HFFc6 (cell line): ENCODE measurements around the gene NPAS3. TPM values are rescaled to one million over a fixed set of nuclear protein-coding genes. Genes with fewer than 3 reads are reported as not detected.
A peak's percentile ranks its signal among the peaks of the same experiment; 100 is the strongest.

ENCODE experiments used
- DNase-seq: peaks from one replicate; pipeline ENCODE4 v3.0.0-alpha.2; 2018
- H3K27ac Mint-ChIP-seq: 2 replicates; pipeline ENCODE4 v1.8.0; 2020; ENCODE audit warnings: mild to moderate bottlenecking, mixed read lengths
- H3K27me3 Mint-ChIP-seq: 2 replicates; pipeline ENCODE4 v1.8.0; 2021; ENCODE audit warnings: mild to moderate bottlenecking, moderate library complexity, mixed read lengths; ENCODE audit not compliant: insufficient read depth
- H3K36me3 Mint-ChIP-seq: 2 replicates; pipeline ENCODE4 v1.8.0; 2021; ENCODE audit warnings: low read depth, mixed read lengths
- H3K4me1 Mint-ChIP-seq: 2 replicates; pipeline ENCODE4 v1.8.0; 2020; ENCODE audit warnings: low read depth, mixed read lengths
- H3K4me3 Mint-ChIP-seq: 2 replicates; pipeline ENCODE4 v1.8.0; 2020; ENCODE audit warnings: mild to moderate bottlenecking, moderate library complexity, mixed read lengths
- H3K9me3 Mint-ChIP-seq: 2 replicates; pipeline ENCODE4 v1.8.0; 2020; ENCODE audit warnings: mild to moderate bottlenecking, mixed read lengths
- CTCF ChIP-seq: fragments of 200-600 bp; sonication (generic); IDR thresholded peaks from 2 replicates; pipeline ENCODE4 v1.5.0; 2021; ENCODE audit warnings: antibody characterized with exemption, mild to moderate bottlenecking
- total RNA-seq, 6 experiments: library from RNA; stranded (reverse); fragmentation: NEBNext Ultra II Directional; extraction: Animal tissue kit (Norgen Biotek cat#: 25700); gene quantifications; 2 replicates in 1 of 6; 3 replicates in 5 of 6; pipeline ENCODE4 v1.2.3, GENCODE V29; 2021

NPAS3 gene
- total RNA-seq, 6 experiments from 2014 or later, result not detected

DNA sequence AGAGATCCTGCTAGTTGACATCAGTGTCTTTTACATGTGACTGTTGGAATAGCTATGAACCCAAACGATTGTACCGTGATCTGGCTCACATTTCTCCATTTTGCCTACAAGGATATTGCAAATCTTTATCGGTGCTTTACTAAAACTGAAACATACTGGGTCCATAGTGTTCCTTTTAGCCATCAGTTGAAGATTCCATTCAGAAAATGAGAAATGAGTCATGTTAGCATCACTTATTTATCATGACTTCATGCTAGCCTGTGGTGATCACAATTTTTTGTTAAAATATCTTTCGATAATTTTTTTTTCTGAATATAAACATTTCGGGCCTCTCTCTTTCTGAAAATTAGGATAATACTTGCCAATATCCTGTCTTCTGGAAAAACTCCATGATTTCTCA lies 801.9 kb downstream of the NPAS3 start:
- no peak for TF ChIP-seq CTCF
- no peaks in the 10 kb centered on the region; the same call in 1 of the 2 replicates for H3K27me3 Mint-ChIP-seq
- no peak overlapping the region for H3K4me3 Mint-ChIP-seq
- peaks cover 10% of the 10 kb centered on the region for H3K9me3 Mint-ChIP-seq
- no peak overlapping the region for H3K27ac Mint-ChIP-seq
- H3K36me3 Mint-ChIP-seq, result peaks cover 6% of the 10 kb centered on the region
- H3K4me1 Mint-ChIP-seq, result peaks cover 36% of the 10 kb centered on the region; the same call in 1 of the 2 replicates
- DNase-seq, result no peak

- peaks cover 6% of the 10 kb centered on the region for H3K36me3 Mint-ChIP-seq
- peaks cover 10% of the 10 kb centered on the region for H3K9me3 Mint-ChIP-seq
- H3K27ac Mint-ChIP-seq, result no peak overlapping the region
- H3K4me3 Mint-ChIP-seq, result no peak overlapping the region
- DNase-seq, result no peak
- H3K27me3 Mint-ChIP-seq, result no peaks in the 10 kb centered on the region
- no peak for TF ChIP-seq CTCF
- peaks cover 34% of the 10 kb centered on the region; the same call in 1 of the 2 replicates for H3K4me1 Mint-ChIP-seq
Measured at GRCh38 chr14:33742166-33742565, 803.5 kb downstream of the NPAS3 start.

DNA sequence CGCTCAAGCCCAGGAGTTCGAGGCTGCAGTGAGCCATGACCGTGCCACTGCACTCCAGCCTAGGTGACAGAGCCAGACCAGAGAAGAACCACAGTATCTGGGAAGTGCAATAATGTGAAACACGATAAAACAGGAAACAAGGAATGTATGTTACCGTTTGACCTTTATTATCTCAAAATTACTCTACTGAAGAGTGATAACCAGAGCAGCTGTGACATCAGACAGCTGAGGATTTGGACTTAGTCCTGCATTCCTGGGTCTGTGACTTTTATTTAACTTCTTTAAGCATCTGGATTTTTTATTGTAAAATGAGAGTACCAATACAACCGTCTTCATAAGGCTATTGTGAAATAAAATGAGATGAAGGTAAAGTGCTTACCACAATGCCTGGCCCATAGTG lies 806.5 kb downstream of the NPAS3 start:
- no peaks in the 10 kb centered on the region for H3K27me3 Mint-ChIP-seq
- no peak overlapping the region for H3K27ac Mint-ChIP-seq
- no peak for DNase-seq
- H3K9me3 Mint-ChIP-seq, result peaks cover 10% of the 10 kb centered on the region
- no peak for TF ChIP-seq CTCF
- H3K4me3 Mint-ChIP-seq, result no peak overlapping the region
- peaks cover 6% of the 10 kb centered on the region; the same call in 1 of the 2 replicates for H3K36me3 Mint-ChIP-seq
- H3K4me1 Mint-ChIP-seq, result peaks cover 16% of the 10 kb centered on the region; the same call in 1 of the 2 replicates

- no peak for TF ChIP-seq CTCF
- no peak overlapping the region for H3K27ac Mint-ChIP-seq
- H3K4me3 Mint-ChIP-seq, result no peak overlapping the region
- H3K36me3 Mint-ChIP-seq, result peaks cover 5% of the 10 kb centered on the region; the same call in 1 of the 2 replicates
- DNase-seq, result no peak
- H3K9me3 Mint-ChIP-seq, result peaks cover 10% of the 10 kb centered on the region
- H3K4me1 Mint-ChIP-seq, result no peaks in the 10 kb centered on the region
- H3K27me3 Mint-ChIP-seq, result no peaks in the 10 kb centered on the region
Measured at GRCh38 chr14:33747749-33748148, 809.1 kb downstream of the NPAS3 start.

DNA sequence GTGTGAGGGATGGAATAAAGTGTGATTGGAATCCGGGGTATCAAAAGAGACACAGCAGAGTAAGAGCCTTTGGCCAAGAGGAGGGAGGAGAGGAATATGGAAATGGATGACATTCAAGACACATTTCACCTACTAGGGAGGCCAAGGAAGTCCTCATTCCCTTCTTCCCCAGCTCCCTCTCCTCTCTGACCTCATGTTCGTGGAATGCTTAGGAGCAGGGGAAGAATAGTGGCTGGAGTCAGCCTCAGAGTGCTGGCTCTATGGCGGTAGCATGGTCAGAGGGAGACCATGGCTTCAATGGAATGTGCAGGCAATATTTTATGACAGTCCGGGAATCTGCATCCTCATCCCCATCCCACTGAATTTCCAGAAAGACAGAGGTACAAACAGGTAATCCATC lies 815.6 kb downstream of the NPAS3 start:
- H3K27ac Mint-ChIP-seq, result peak overlapping the region; percentile 14; the same call in 1 of the 2 replicates

More for the DNA sequence above, 815.6 kb downstream of the NPAS3 start:
- Mint-ChIP-seq H3K4me1 (peaks cover 30% of the 10 kb centered on the region; the same call in 1 of the 2 replicates), H3K9me3 (peaks cover 10% of the 10 kb centered on the region), H3K4me3 (no peak overlapping the region; the same call in 1 of the 2 replicates), H3K27me3 (no peaks in the 10 kb centered on the region), H3K36me3 (no peaks in the 10 kb centered on the region; the same call in 1 of the 2 replicates)
- TF ChIP-seq CTCF, result no peak
- DNase-seq, result peak; percentile 38
